Glutamatergic neuron (in vitro differentiated cells): ENCODE results near the gene STT3B. TPM values are rescaled to one million over a fixed set of nuclear protein-coding genes. Genes with fewer than 3 reads are reported as not detected.

ENCODE experiments used
- DNase-seq: peaks from one replicate; pipeline ENCODE4 v3.0.0; 2022
- H3K27ac Mint-ChIP-seq: one replicate; pipeline ENCODE4 v1.8.0; 2020; ENCODE audit warnings: mild to moderate bottlenecking, mixed read lengths, inconsistent platforms; ENCODE audit not compliant: unreplicated experiment
- H3K27me3 Mint-ChIP-seq: one replicate; pipeline ENCODE4 v1.8.0; 2020; ENCODE audit warnings: mild to moderate bottlenecking, moderate library complexity, mixed read lengths, inconsistent platforms; ENCODE audit not compliant: unreplicated experiment
- H3K36me3 Mint-ChIP-seq: one replicate; pipeline ENCODE4 v1.8.0; 2020; ENCODE audit warnings: mild to moderate bottlenecking, mixed read lengths, inconsistent platforms; ENCODE audit not compliant: unreplicated experiment
- H3K4me1 Mint-ChIP-seq: one replicate; pipeline ENCODE4 v1.8.0; 2020; ENCODE audit warnings: mild to moderate bottlenecking, low read depth, mixed read lengths, inconsistent platforms; ENCODE audit not compliant: unreplicated experiment
- H3K4me3 Mint-ChIP-seq: one replicate; pipeline ENCODE4 v1.8.0; 2020; ENCODE audit warnings: mild to moderate bottlenecking, mixed read lengths, inconsistent platforms; ENCODE audit not compliant: unreplicated experiment
- H3K9me3 Mint-ChIP-seq: one replicate; pipeline ENCODE4 v1.8.0; 2020; ENCODE audit warnings: mild to moderate bottlenecking, moderate library complexity, mixed read lengths, inconsistent platforms; ENCODE audit not compliant: unreplicated experiment
- CTCF ChIP-seq: fragments of 200-600 bp; sonication (generic); IDR thresholded peaks from one replicate; pipeline ENCODE4 v1.5.0; 2021; ENCODE audit not compliant: partially characterized antibody, unreplicated experiment
- total RNA-seq: library from RNA; stranded (reverse); fragmentation: NEBNext Ultra II Directional; extraction: Animal tissue kit (Norgen Biotek cat#: 25700); gene quantifications from one replicate; pipeline ENCODE4 v1.2.1, GENCODE V29; 2021; ENCODE audit not compliant: unreplicated experiment

Gene STT3B
- total RNA-seq, 1 donor from 2014 or later, result 65.1 TPM

- H3K27ac Mint-ChIP-seq, result no peak overlapping the region
- TF ChIP-seq CTCF, result no peak
- H3K27me3 Mint-ChIP-seq, result no peaks in the 10 kb centered on the region
- DNase-seq, result no peak
- no peaks in the 10 kb centered on the region for H3K4me1 Mint-ChIP-seq
- H3K9me3 Mint-ChIP-seq, result no peaks in the 10 kb centered on the region
- no peak overlapping the region for H3K4me3 Mint-ChIP-seq
- H3K36me3 Mint-ChIP-seq, result no peaks in the 10 kb centered on the region
These were observed 107.1 kb downstream of the STT3B start for GRCh38 chr3:31639828-31640227.

- DNase-seq, result no peak
- H3K27ac Mint-ChIP-seq, result no peak overlapping the region
- H3K9me3 Mint-ChIP-seq, result peaks cover 13% of the 10 kb centered on the region
- no peak overlapping the region for H3K4me3 Mint-ChIP-seq
- peaks cover 5% of the 10 kb centered on the region for H3K27me3 Mint-ChIP-seq
- peaks cover 36% of the 10 kb centered on the region for H3K36me3 Mint-ChIP-seq
- TF ChIP-seq CTCF, result no peak
- no peaks in the 10 kb centered on the region for H3K4me1 Mint-ChIP-seq
These were observed 112.5 kb downstream of the STT3B start for GRCh38 chr3:31645256-31645655.

- TF ChIP-seq CTCF, result no peak
- Mint-ChIP-seq H3K27me3 (peaks cover 5% of the 10 kb centered on the region), H3K9me3 (peaks cover 27% of the 10 kb centered on the region), H3K4me3 (no peak overlapping the region), H3K27ac (no peak overlapping the region), H3K4me1 (no peaks in the 10 kb centered on the region), H3K36me3 (peaks cover 62% of the 10 kb centered on the region)
- DNase-seq, result no peak
These were observed 115.7 kb downstream of the STT3B start for GRCh38 chr3:31648286-31648968.

- Mint-ChIP-seq H3K4me1 (no peaks in the 10 kb centered on the region), H3K4me3 (no peak overlapping the region), H3K27me3 (peaks cover 7% of the 10 kb centered on the region), H3K9me3 (peaks cover 36% of the 10 kb centered on the region), H3K27ac (no peak overlapping the region), H3K36me3 (peaks cover 79% of the 10 kb centered on the region)
- TF ChIP-seq CTCF, result no peak
- DNase-seq, result no peak
These were observed 119.6 kb downstream of the STT3B start for GRCh38 chr3:31652296-31652695.

GRCh38 chr3:31653464-31653863, 120.7 kb downstream of the STT3B start:
- Mint-ChIP-seq H3K27ac (no peak overlapping the region), H3K4me1 (no peaks in the 10 kb centered on the region), H3K27me3 (peaks cover 7% of the 10 kb centered on the region), H3K4me3 (no peak overlapping the region), H3K36me3 (peaks cover 72% of the 10 kb centered on the region), H3K9me3 (peaks cover 39% of the 10 kb centered on the region)
- TF ChIP-seq CTCF, result no peak
- no peak for DNase-seq
